OCI-LY3 (cell line): Measurements from ENCODE around the gene GH2.
A peak's percentile ranks its signal among the peaks of the same experiment; 100 is the strongest.
"Not testable (repeated sequence)": the region's sequence is repeated elsewhere in the genome, so short reads cannot be mapped to it uniquely, and the experiment has no call there.

Experiments
- CTCF ChIP-seq: fragments of 200-600, 300-600 bp; sonication (generic); IDR thresholded peaks from 2 replicates; pipeline ENCODE4 v1.5.1; 2014; ENCODE audit warnings: antibody characterized with exemption, low read length, low read depth
- EZH2phosphoT487 ChIP-seq: fragments of 200-600 bp; shearing (Covaris generic); IDR thresholded peaks from 2 replicates; pipeline ENCODE4 v1.6.1; 2018; ENCODE audit warnings: antibody characterized with exemption, mixed run types, low read depth

GRCh38 chr17:63903787-63904201 is 22.1 kb upstream of the GH2 start:
- peak; percentile 39 for TF ChIP-seq CTCF
- TF ChIP-seq EZH2phosphoT487, result not testable (repeated sequence)
